ENCODE measurements around the gene OTX2.

The OTX2 gene

GRCh38 chr14:56811593-56812363 lies 1.5 kb upstream of the OTX2 start:
- no peak for DNase-seq

- DNase-seq = no peak
Measured at GRCh38 chr14:56810836-56811592, 735 bp upstream of the OTX2 start.

- DNase-seq = no peak
Measured at GRCh38 chr14:56809270-56810146, 771 bp downstream of the OTX2 start.

GRCh38 chr14:56808383-56809269 lies 1.7 kb downstream of the OTX2 start:
- DNase-seq = no peak

GRCh38 chr14:56808110-56808382 lies 2.2 kb downstream of the OTX2 start:
- DNase-seq = no peak

- no peak for DNase-seq
Measured at GRCh38 chr14:56807386-56808109, 2.7 kb downstream of the OTX2 start.

GRCh38 chr14:56806760-56807159 lies 3.5 kb downstream of the OTX2 start:
- DNase-seq = peak; percentile 3

- no peak for DNase-seq
Measured at GRCh38 chr14:56805992-56806727, 4.1 kb downstream of the OTX2 start.

GRCh38 chr14:56805201-56805991 lies 4.9 kb downstream of the OTX2 start:
- DNase-seq = peak; percentile 77

- DNase-seq = no peak
Measured at GRCh38 chr14:56803816-56804535, 6.3 kb downstream of the OTX2 start.

GRCh38 chr14:56801920-56802319 lies 8.4 kb downstream of the OTX2 start:
- DNase-seq = no peak

DNA sequence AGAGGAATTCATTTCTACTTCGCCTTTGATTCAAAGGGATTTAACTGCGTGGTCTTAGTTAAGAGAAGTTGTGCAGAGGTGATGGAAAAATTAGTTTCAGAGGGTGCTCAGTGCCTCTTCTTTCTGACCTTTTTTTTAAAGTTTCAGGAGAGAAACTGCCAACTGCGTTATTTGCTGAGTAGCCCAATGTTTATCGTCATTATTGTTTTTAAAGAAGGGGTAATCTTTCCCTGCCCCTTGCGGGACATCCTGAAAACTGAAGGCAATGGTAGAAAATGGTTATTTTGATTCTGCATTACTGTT lies 11.0 kb downstream of the OTX2 start:
- no peak for DNase-seq

DNA sequence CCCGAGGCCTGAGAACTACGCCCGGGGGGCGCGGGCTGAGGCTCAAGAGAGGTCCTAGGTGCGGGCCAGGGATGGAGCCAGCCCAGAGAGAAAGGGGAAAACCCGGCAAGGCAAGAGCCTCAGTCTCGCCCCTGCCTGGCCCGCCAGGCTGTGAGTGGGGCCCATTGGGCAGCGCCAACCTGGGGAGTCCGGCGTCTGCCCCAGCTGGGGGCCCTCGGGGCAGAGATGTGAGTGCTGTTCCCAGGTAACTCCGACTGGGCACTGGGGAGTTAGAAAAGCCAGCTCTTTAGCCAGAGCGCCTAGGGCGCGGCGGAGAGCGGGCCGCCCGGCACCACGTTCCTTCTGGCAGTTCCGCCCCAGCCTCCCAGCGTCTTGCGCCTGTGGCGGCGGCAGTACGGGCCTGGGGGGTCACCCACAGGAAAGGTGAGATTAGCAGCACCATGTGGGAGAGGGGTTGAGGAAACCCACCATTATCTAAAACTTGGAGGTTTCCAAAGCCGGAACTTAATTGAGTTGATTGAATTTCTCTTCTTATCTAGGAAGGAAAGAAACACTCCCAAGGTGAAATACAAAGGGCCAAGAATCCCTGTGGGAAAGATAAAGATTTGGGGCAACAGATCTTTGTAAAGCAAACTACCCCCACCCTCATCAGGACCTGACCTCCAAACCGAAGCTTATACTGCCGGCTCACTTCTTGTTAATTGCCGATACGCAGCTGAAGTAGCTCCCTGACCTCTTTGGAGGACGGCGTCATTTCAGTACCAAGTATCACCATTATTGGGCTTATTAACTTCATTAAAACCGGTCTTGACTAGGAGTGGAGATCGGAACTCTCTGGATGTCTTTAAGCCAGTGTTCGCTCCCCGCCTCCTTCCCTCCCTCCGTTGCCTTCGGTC lies 11.6 kb downstream of the OTX2 start:
- DNase-seq = no peak

DNA sequence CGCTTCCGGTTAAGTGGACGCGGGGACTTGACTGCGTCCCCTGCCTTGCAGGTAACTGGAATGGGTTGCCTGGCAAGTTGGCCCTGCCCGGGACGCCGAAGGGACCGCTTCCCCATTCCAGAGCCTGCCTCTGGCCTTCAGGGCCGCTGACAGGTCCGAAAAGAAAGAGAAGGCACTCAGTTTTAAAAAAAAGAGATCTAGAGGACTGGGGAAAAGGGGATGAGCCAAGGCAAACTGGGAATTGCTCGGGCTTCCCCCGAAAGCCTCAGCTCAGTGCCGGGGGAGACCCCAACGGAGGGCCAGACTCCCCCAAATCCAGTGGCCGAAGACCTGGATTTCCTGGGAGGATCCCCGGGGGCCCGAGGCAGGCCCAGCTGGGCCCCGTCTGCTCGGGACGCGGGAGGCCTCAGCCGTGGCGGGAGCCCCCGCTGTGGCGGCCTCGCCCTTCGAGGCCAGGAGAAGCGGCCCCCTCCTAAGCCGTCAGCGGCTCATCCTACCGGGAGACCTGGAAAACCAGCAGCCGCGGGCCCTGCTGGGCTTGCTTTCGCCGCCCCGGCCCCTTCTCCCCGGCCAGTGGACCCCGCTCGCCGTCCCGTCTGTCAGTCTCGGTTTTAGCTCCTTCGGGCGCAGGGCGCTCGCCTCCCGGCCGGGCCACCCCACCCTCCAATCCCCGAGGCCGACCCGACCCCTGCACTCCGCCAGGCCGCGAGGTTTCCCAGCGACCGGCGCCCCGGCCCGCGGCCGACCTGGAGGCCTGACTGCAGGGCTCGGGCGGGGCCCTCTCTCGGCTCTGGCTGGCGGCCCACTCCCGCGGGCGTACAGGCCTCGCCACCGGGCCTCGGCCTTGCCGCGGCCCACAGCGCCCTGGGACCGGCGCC lies 12.5 kb downstream of the OTX2 start:
- no peak for DNase-seq

GRCh38 chr14:56797003-56797568 lies 13.2 kb downstream of the OTX2 start:
- DNase-seq = no peak

- DNase-seq = no peak
Measured at GRCh38 chr14:56796259-56796658, 14.0 kb downstream of the OTX2 start.

GRCh38 chr14:56795284-56795622 lies 15.0 kb downstream of the OTX2 start:
- no peak for DNase-seq
